Caco-2 (cell line): Measurements from ENCODE around the gene EEPD1. TPM values are rescaled to one million over a fixed set of nuclear protein-coding genes. Genes with fewer than 3 reads are reported as not detected.

Experiments
- BruUV-seq: library from RNA; stranded (reverse); fragments of 400-500 nt; replicated peaks from 2 replicates; lab custom pipeline; 2021; lab: Mats Ljungman, UMichigan
- CTCF ChIA-PET: fragments of 300-600 bp; sonication (Branson Sonifier 250); formaldehyde crosslinking; loops from one replicate; lab custom pipeline; 2022; ENCODE audit warnings: antibody characterized with exemption; lab: Charles Lee
- POLR2A ChIA-PET: fragments of 300-600 bp; sonication (Branson Sonifier 250); formaldehyde crosslinking; loops from one replicate; lab custom pipeline; 2022; ENCODE audit warnings: antibody characterized with exemption; lab: Charles Lee
- DNase-seq, 2 experiments: peaks; one replicate each; pipeline versions ENCODE4 v3.0.0 to v3.0.0-alpha.2; 2020 to 2022
- H3K27me3 ChIP-seq: replicated peaks from 2 replicates; pipeline ENCODE4 v1.6.0; 2011; ENCODE audit warnings: low read length; ENCODE audit not compliant: control insufficient read depth, insufficient read depth
- H3K36me3 ChIP-seq: 2 replicates; pipeline ENCODE4 v1.5.1; 2011; ENCODE audit warnings: low read length; ENCODE audit not compliant: control insufficient read depth, insufficient read depth
- H3K4me1 ChIP-seq: fragments of 250-450 bp; sonication (Bioruptor Pico); 2 replicates; pipeline ENCODE4 v1.5.1; 2020; ENCODE audit warnings: mild to moderate bottlenecking
- H3K4me3 ChIP-seq: 2 replicates; pipeline ENCODE4 v1.5.1; 2011; ENCODE audit warnings: low read depth, mild to moderate bottlenecking, control low read depth, low read length
- H3K9me3 ChIP-seq: fragments of 250-450 bp; sonication (Bioruptor Pico); 2 replicates; pipeline ENCODE4 v1.5.1; 2020; ENCODE audit warnings: mild to moderate bottlenecking, moderate library complexity
- H3K27ac Mint-ChIP-seq: one replicate; pipeline ENCODE4 v1.8.0; 2022; ENCODE audit warnings: mixed read lengths; ENCODE audit not compliant: unreplicated experiment
- H3K27me3 Mint-ChIP-seq: one replicate; pipeline ENCODE4 v1.8.0; 2022; ENCODE audit warnings: mixed read lengths; ENCODE audit not compliant: insufficient read depth, unreplicated experiment
- H3K36me3 Mint-ChIP-seq: one replicate; pipeline ENCODE4 v1.8.0; 2022; ENCODE audit warnings: mild to moderate bottlenecking, mixed read lengths; ENCODE audit not compliant: insufficient read depth, unreplicated experiment
- H3K4me1 Mint-ChIP-seq: one replicate; pipeline ENCODE4 v1.8.0; 2022; ENCODE audit warnings: low read depth, mixed read lengths; ENCODE audit not compliant: unreplicated experiment
- H3K4me3 Mint-ChIP-seq: one replicate; pipeline ENCODE4 v1.8.0; 2022; ENCODE audit warnings: mild to moderate bottlenecking, moderate library complexity, mixed read lengths; ENCODE audit not compliant: unreplicated experiment
- H3K9me3 Mint-ChIP-seq: one replicate; pipeline ENCODE4 v1.8.0; 2022; ENCODE audit warnings: mixed read lengths; ENCODE audit not compliant: unreplicated experiment
- CTCF ChIP-seq, 2 experiments: fragments of 200-600 bp in 1 of 2; IDR thresholded peaks; 1 replicate in 1 of 2; 2 replicates in 1 of 2; pipeline versions ENCODE4 v1.5.1 to v1.8.0; 2011 to 2022; ENCODE audit warnings: antibody characterized with exemption in 1 of 2, control low read depth in 1 of 2, inconsistent platforms in 1 of 2, low read depth in 1 of 2, low read length in 1 of 2, mild to moderate bottlenecking in 1 of 2, moderate library complexity in 1 of 2; ENCODE audit not compliant: insufficient read depth in 1 of 2, severe bottlenecking in 1 of 2, unreplicated experiment in 1 of 2
- intact Hi-C: fragments of 100-400 bp; cut with micrococcal nuclease; formaldehyde crosslinking; loops from one replicate; pipeline ENCODE4 v1.10.0; 2022; ENCODE audit not compliant: unreplicated experiment
- total RNA-seq: library from RNA; stranded (reverse); gene quantifications from 2 replicates; pipeline ENCODE4 v1.2.3, GENCODE V29; 2022

Gene EEPD1
- total RNA-seq, 1 experiment from 2014 or later = 1.8 TPM

- H3K27me3 ChIP-seq = no peaks in the 10 kb centered on the region
- Mint-ChIP-seq H3K27ac (no peak overlapping the region), H3K4me3 (no peak overlapping the region), H3K9me3 (peaks cover 11% of the 10 kb centered on the region), H3K36me3 (no peaks in the 10 kb centered on the region), H3K27me3 (peaks cover 5% of the 10 kb centered on the region), H3K4me1 (no peaks in the 10 kb centered on the region)
- POLR2A ChIA-PET = no interaction called here
- H3K4me1 ChIP-seq = no peaks in the 10 kb centered on the region
- no peaks in the 10 kb centered on the region for H3K36me3 ChIP-seq
- no TSS peak for BruUV-seq
- CTCF ChIA-PET = no interaction called here
- no peaks in the 10 kb centered on the region for H3K9me3 ChIP-seq
- no peak for DNase-seq
- TF ChIP-seq CTCF (IDR thresholded peaks at IDR 0.05; ENCODE audit: insufficient read depth in 1 of 2, low read depth in 1 of 2, low read length in 1 of 2, severe bottlenecking in 1 of 2, unreplicated experiment in 1 of 2) = no peak
- H3K4me3 ChIP-seq = no peak overlapping the region
- intact Hi-C loops = no loop called here
Observed at GRCh38 chr7:36223851-36224250, 70.8 kb downstream of the EEPD1 start.

GRCh38 chr7:36224934-36225858 is 72.1 kb downstream of the EEPD1 start:
- BruUV-seq = no TSS peak
- POLR2A ChIA-PET = no interaction called here
- Histone ChIP-seq H3K4me1 (no peaks in the 10 kb centered on the region), H3K27me3 (no peaks in the 10 kb centered on the region), H3K9me3 (no peaks in the 10 kb centered on the region), H3K4me3 (no peak overlapping the region), H3K36me3 (no peaks in the 10 kb centered on the region)
- H3K27me3 Mint-ChIP-seq = no peaks in the 10 kb centered on the region
- no peaks in the 10 kb centered on the region for H3K9me3 Mint-ChIP-seq
- no peak for TF ChIP-seq CTCF (IDR thresholded peaks at IDR 0.05; ENCODE audit: insufficient read depth in 1 of 2, low read depth in 1 of 2, low read length in 1 of 2, severe bottlenecking in 1 of 2, unreplicated experiment in 1 of 2)
- H3K36me3 Mint-ChIP-seq = no peaks in the 10 kb centered on the region
- H3K4me3 Mint-ChIP-seq = no peak overlapping the region
- no peak overlapping the region for H3K27ac Mint-ChIP-seq
- CTCF ChIA-PET = no interaction called here
- no peaks in the 10 kb centered on the region for H3K4me1 Mint-ChIP-seq
- no peak for DNase-seq
- intact Hi-C loops = no loop called here

GRCh38 chr7:36226151-36226550 is 73.1 kb downstream of the EEPD1 start:
- Histone ChIP-seq H3K4me1 (no peaks in the 10 kb centered on the region), H3K36me3 (no peaks in the 10 kb centered on the region), H3K27me3 (no peaks in the 10 kb centered on the region), H3K9me3 (no peaks in the 10 kb centered on the region), H3K4me3 (no peak overlapping the region)
- TF ChIP-seq CTCF (IDR thresholded peaks at IDR 0.05; ENCODE audit: insufficient read depth in 1 of 2, low read depth in 1 of 2, low read length in 1 of 2, severe bottlenecking in 1 of 2, unreplicated experiment in 1 of 2) = no peak
- DNase-seq = no peak
- Mint-ChIP-seq H3K4me3 (no peak overlapping the region), H3K36me3 (no peaks in the 10 kb centered on the region), H3K27me3 (no peaks in the 10 kb centered on the region), H3K27ac (no peak overlapping the region), H3K9me3 (no peaks in the 10 kb centered on the region), H3K4me1 (no peaks in the 10 kb centered on the region)
- no TSS peak for BruUV-seq
- POLR2A ChIA-PET = no interaction called here
- intact Hi-C loops = no loop called here
- CTCF ChIA-PET = no interaction called here
